Stimulated activated naive CD8-positive, alpha-beta T cell treated with anti-CD3 and anti-CD28 coated beads, Interleukin-15, Interleukin-2, amounts not matched to agents 100 ng/mL and 50 ng/mL, for 24 hours (primary cell): ENCODE results near the gene LMNTD2.
A peak's percentile ranks its signal among the peaks of the same experiment; 100 is the strongest.
"Not testable (repeated sequence)": the region's sequence is repeated elsewhere in the genome, so short reads cannot be mapped to it uniquely, and the experiment has no call there.

Experiments used
- H3K27ac Mint-ChIP-seq: one replicate; pipeline ENCODE4 v1.8.0; 2021; ENCODE audit warnings: mild to moderate bottlenecking, mixed read lengths
- H3K27me3 Mint-ChIP-seq: one replicate; pipeline ENCODE4 v1.8.0; 2021; ENCODE audit warnings: mixed read lengths
- H3K36me3 Mint-ChIP-seq: one replicate; pipeline ENCODE4 v1.8.0; 2021; ENCODE audit warnings: low read depth, mixed read lengths
- H3K4me1 Mint-ChIP-seq: one replicate; pipeline ENCODE4 v1.8.0; 2021; ENCODE audit warnings: low read depth, mixed read lengths
- H3K4me3 Mint-ChIP-seq: one replicate; pipeline ENCODE4 v1.8.0; 2021; ENCODE audit warnings: mild to moderate bottlenecking, mixed read lengths
- H3K9me3 Mint-ChIP-seq: one replicate; pipeline ENCODE4 v1.8.0; 2021; ENCODE audit warnings: mixed read lengths

The LMNTD2 gene

GRCh38 chr11:576811-577610 lies 16.5 kb upstream of the LMNTD2 start:
- peaks cover 22% of the 10 kb centered on the region for H3K36me3 Mint-ChIP-seq
- no peaks in the 10 kb centered on the region for H3K9me3 Mint-ChIP-seq
- peak overlapping the region; percentile 85 for H3K27ac Mint-ChIP-seq
- peak overlapping the region; percentile 92 for H3K4me3 Mint-ChIP-seq
- peaks cover 51% of the 10 kb centered on the region for H3K4me1 Mint-ChIP-seq
- peaks cover 12% of the 10 kb centered on the region for H3K27me3 Mint-ChIP-seq

GRCh38 chr11:575996-576768 lies 15.6 kb upstream of the LMNTD2 start, which contains the start of gene PHRF1:
Gene PHRF1, plus strand, starts transcription at chr11:576470. Its CDS starts 5,043 bp downstream, at chr11:581513.
- H3K27ac Mint-ChIP-seq = peak within 1 kb of the TSS; percentile 99
- H3K27me3 Mint-ChIP-seq = peaks cover 12% of the 10 kb centered on the region
- H3K36me3 Mint-ChIP-seq = peaks cover 13% of the 10 kb centered on the region
- peaks cover 48% of the 10 kb centered on the region for H3K4me1 Mint-ChIP-seq
- H3K4me3 Mint-ChIP-seq = peak within 1 kb of the TSS; percentile 92
- no peaks in the 10 kb centered on the region for H3K9me3 Mint-ChIP-seq

- H3K36me3 Mint-ChIP-seq = peaks cover 11% of the 10 kb centered on the region
- peaks cover 12% of the 10 kb centered on the region for H3K27me3 Mint-ChIP-seq
- H3K4me1 Mint-ChIP-seq = peaks cover 46% of the 10 kb centered on the region
- peak overlapping the region; percentile 49 for H3K27ac Mint-ChIP-seq
- peak overlapping the region; percentile 79 for H3K4me3 Mint-ChIP-seq
- H3K9me3 Mint-ChIP-seq = no peaks in the 10 kb centered on the region
Observed at GRCh38 chr11:575313-575995, 14.9 kb upstream of the LMNTD2 start.

DNA sequence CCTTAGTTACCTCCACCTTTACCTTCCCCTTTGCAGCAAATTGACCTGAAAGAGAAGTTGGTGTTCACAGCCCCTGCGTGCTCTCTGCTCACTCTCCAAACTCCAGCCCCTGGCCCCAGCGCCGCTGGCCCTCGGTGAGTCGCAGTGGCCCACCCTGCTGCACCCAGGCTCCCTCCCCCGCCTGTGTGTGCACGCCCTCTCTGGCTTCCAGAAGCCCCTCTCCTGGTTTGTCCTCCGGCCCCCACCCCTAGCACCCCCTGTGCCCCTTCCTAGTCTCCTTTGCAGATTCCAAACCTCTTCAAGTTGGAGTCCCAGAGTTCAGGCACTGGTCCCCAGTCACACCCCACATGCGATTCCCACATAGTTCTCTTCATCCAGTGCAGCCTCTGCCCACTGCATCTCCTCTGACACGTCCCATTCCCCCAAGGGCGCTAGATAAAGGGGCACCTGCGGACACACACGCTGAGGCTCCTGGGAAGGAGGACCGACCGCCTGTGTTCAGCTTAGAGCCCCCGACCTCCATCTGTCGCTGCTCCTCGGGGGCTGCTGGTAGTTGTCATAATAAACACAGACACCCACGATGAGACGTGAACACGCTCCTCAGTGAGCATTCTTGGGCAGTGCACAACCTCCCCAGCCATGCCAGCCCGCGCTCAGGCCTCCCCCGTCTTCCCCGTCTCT lies 14.2 kb upstream of the LMNTD2 start:
- Mint-ChIP-seq H3K9me3 (no peaks in the 10 kb centered on the region), H3K27ac (peak overlapping the region; percentile 49), H3K27me3 (peaks cover 12% of the 10 kb centered on the region), H3K4me1 (peaks cover 41% of the 10 kb centered on the region), H3K4me3 (peak overlapping the region; percentile 79), H3K36me3 (peaks cover 11% of the 10 kb centered on the region)

DNA sequence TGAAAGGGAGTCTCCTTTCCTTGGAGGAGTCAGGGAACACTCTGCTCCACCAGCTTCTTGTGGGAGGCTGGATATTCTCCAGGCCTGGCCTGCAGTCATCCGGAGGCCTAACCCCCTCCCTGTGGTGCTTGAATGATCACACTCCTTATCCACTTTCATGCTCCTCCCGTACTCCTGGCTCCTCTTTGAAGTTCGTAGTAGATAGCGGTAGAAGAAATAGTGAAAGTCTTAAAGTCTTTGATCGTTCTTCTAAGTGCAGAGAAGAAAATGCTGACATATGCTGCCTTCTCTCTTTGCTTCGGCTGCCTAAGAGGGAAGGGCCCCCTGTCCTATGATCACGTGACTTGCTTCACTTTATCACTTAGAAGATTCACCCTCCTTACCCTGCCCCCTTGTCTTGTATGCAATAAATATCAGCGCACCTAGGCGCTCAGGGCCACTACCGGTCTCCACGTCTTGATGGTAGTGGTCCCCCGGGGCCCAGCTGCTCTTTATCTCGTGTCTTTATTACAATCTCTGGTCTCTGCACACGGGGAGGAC lies 13.6 kb upstream of the LMNTD2 start:
- H3K27ac Mint-ChIP-seq, H3K9me3 Mint-ChIP-seq, H3K36me3 Mint-ChIP-seq: not testable (repeated sequence)
- Mint-ChIP-seq H3K4me1 (peaks cover 36% of the 10 kb centered on the region), H3K4me3 (peak overlapping the region; percentile 79), H3K27me3 (peaks cover 12% of the 10 kb centered on the region)

DNA sequence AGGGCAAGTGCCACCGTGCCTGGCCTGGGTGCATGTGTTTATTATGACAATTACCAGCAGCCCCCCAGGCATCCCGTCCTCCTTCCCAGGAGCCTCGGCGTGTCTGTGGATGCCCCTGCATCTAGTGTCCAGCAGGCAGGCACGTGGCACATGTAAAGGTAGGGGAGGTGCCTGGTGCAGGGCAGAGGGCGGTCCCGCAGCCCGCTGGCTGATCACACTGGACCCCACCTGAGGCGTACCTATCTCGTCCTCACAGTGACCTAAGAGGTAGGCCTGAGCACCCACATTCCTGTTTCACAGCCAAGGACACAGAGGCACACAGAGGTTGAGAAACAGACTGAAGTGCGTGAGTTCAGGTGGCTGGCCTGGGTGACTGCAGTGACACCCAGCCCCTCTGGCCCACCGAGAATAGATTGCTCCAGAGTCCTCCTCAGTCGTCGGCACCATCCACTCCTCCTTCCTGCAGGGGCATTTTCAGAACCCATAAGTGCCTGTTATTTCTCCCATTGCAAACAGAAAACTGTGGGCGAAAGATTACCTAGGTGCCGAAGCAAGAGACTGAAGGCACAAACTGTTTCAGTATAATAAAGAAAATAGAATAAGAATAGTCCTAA lies 12.7 kb upstream of the LMNTD2 start:
- no peak overlapping the region for H3K4me3 Mint-ChIP-seq
- H3K27me3 Mint-ChIP-seq = peaks cover 12% of the 10 kb centered on the region
- H3K36me3 Mint-ChIP-seq = peaks cover 7% of the 10 kb centered on the region
- H3K4me1 Mint-ChIP-seq = peaks cover 29% of the 10 kb centered on the region
- no peaks in the 10 kb centered on the region for H3K9me3 Mint-ChIP-seq
- H3K27ac Mint-ChIP-seq = no peak overlapping the region

- Mint-ChIP-seq H3K27me3 (peaks cover 12% of the 10 kb centered on the region), H3K4me1 (peaks cover 18% of the 10 kb centered on the region), H3K36me3 (no peaks in the 10 kb centered on the region), H3K27ac (no peak overlapping the region), H3K9me3 (no peaks in the 10 kb centered on the region), H3K4me3 (no peak overlapping the region)
Observed at GRCh38 chr11:571802-572185, 11.3 kb upstream of the LMNTD2 start.

GRCh38 chr11:569158-569885 lies 8.8 kb upstream of the LMNTD2 start:
- Mint-ChIP-seq H3K4me3 (peak overlapping the region; percentile 80), H3K9me3 (no peaks in the 10 kb centered on the region), H3K36me3 (no peaks in the 10 kb centered on the region), H3K27me3 (peaks cover 4% of the 10 kb centered on the region), H3K4me1 (peaks cover 8% of the 10 kb centered on the region), H3K27ac (peak overlapping the region; percentile 85)

- Mint-ChIP-seq H3K36me3 (no peaks in the 10 kb centered on the region), H3K27ac (peak overlapping the region; percentile 85), H3K9me3 (no peaks in the 10 kb centered on the region), H3K4me1 (peaks cover 3% of the 10 kb centered on the region), H3K27me3 (no peaks in the 10 kb centered on the region), H3K4me3 (peak overlapping the region; percentile 80)
Observed at GRCh38 chr11:568306-569157, 8.0 kb upstream of the LMNTD2 start.

- peak overlapping the region; percentile 84 for H3K4me3 Mint-ChIP-seq
- no peaks in the 10 kb centered on the region for H3K9me3 Mint-ChIP-seq
- H3K4me1 Mint-ChIP-seq = peaks cover 3% of the 10 kb centered on the region
- H3K27me3 Mint-ChIP-seq = no peaks in the 10 kb centered on the region
- H3K27ac Mint-ChIP-seq = peak overlapping the region; percentile 71
- H3K36me3 Mint-ChIP-seq = no peaks in the 10 kb centered on the region
Observed at GRCh38 chr11:567629-568292, 7.2 kb upstream of the LMNTD2 start.

- H3K4me1 Mint-ChIP-seq = peaks cover 3% of the 10 kb centered on the region
- peak overlapping the region; percentile 84 for H3K4me3 Mint-ChIP-seq
- no peaks in the 10 kb centered on the region for H3K36me3 Mint-ChIP-seq
- H3K27ac Mint-ChIP-seq = peak overlapping the region; percentile 71
- no peaks in the 10 kb centered on the region for H3K27me3 Mint-ChIP-seq
- no peaks in the 10 kb centered on the region for H3K9me3 Mint-ChIP-seq
Observed at GRCh38 chr11:567011-567628, 6.6 kb upstream of the LMNTD2 start.

DNA sequence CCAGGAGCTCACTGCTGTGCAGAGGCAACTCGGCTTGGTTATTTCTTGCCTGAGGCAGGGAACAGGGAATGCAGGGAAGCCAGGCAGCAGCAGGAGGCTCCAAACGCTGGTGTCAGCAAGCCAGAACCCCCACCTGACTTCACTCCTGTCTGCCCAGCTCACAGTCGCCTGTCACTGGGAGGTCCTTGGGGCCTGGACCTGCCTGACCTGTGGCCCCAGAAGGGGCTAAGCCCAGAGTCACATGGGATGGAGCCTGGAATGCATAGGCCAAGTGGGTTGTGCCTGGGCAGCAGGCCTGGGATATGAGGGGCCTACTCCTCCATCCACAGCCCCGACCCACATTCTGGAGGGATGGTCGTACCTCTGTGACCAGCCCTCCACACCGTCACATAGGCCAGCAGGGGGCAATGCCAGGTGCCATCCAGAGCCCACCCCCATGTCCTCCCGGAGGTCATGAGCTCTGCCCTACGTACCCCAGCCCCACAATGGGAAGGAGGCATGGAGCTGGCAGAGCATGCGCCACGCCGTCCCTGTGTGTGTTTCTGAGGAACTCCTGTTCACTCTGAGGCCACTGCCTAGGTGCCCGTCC lies 5.5 kb upstream of the LMNTD2 start:
- H3K9me3 Mint-ChIP-seq = no peaks in the 10 kb centered on the region
- peaks cover 8% of the 10 kb centered on the region for H3K4me1 Mint-ChIP-seq
- no peaks in the 10 kb centered on the region for H3K27me3 Mint-ChIP-seq
- H3K4me3 Mint-ChIP-seq = no peak overlapping the region
- H3K36me3 Mint-ChIP-seq = no peaks in the 10 kb centered on the region
- no peak overlapping the region for H3K27ac Mint-ChIP-seq
